Activated naive CD4-positive, alpha-beta T cell treated with anti-CD3 and anti-CD28 coated beads, Interleukin-2, amount 50 U/mL, for 72 hours (primary cell): ENCODE data around the gene NPTXR. TPM values are rescaled to one million over a fixed set of nuclear protein-coding genes. Genes with fewer than 3 reads are reported as not detected.
"Not testable (repeated sequence)": the region's sequence is repeated elsewhere in the genome, so short reads cannot be mapped to it uniquely, and the experiment has no call there.

Source experiments
- ATAC-seq, 2 donors: fragments of 150-1000 bp; cut with Tn5 transposase; 2 replicates each; pipeline ENCODE4 v1.10.0; 2021; ENCODE audit warnings: mild to moderate bottlenecking in 2 of 2, moderate library complexity in 2 of 2
- DNase-seq, 2 donors: peaks; one replicate each; pipeline ENCODE4 v3.0.0; 2021 to 2022; ENCODE audit warnings: low spot score in 2 of 2
- H3K27ac Mint-ChIP-seq, 2 donors: one replicate each; pipeline ENCODE4 v1.8.0; 2022; ENCODE audit warnings: mild to moderate bottlenecking in 2 of 2, mixed read lengths in 2 of 2
- H3K36me3 Mint-ChIP-seq, 2 donors: one replicate each; pipeline ENCODE4 v1.8.0; 2022; ENCODE audit warnings: mixed read lengths in 2 of 2
- H3K9me3 Mint-ChIP-seq, 2 donors: one replicate each; pipeline ENCODE4 v1.8.0; 2022; ENCODE audit warnings: mixed read lengths in 2 of 2
- total RNA-seq, 2 donors: library from RNA; stranded (reverse); gene quantifications; one replicate each; pipeline ENCODE4 v1.2.3, GENCODE V29; 2022

The NPTXR gene
- total RNA-seq, 2 donors from 2014 or later: 0.75 to 1.1 TPM

GRCh38 chr22:38862375-38863329 is 18.8 kb upstream of the NPTXR start:
- Mint-ChIP-seq H3K9me3 (no peaks in the 10 kb centered on the region), H3K27ac (peak overlapping the region; percentile 52 to 53), H3K36me3 (peaks cover 4 to 5% of the 10 kb centered on the region in 2 donors)
- DNase-seq: no peak
- peak; percentile 18 to 23 for ATAC-seq

DNA sequence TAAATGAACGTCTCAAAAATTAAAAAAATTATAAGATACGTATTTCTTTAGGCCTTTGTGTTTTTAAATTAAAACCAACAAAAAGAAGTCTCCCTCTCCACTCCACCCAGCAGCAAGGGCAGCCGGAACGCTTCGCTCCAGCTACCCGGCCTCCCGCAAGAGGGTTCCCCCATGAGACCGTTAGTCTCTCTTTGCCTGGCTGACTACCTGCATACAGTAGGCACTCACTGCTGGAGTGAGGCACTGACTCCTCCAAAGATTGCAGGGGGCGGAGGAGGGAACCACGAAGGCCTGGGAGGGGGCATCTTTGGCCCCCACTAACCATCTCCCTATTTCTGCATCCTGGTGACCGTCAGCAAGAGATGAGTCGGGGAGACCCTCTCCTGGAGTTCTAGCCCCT is 18.1 kb upstream of the NPTXR start:
- no peak overlapping the region for H3K27ac Mint-ChIP-seq
- peaks cover 4 to 5% of the 10 kb centered on the region in 2 donors for H3K36me3 Mint-ChIP-seq
- no peak for ATAC-seq

DNA sequence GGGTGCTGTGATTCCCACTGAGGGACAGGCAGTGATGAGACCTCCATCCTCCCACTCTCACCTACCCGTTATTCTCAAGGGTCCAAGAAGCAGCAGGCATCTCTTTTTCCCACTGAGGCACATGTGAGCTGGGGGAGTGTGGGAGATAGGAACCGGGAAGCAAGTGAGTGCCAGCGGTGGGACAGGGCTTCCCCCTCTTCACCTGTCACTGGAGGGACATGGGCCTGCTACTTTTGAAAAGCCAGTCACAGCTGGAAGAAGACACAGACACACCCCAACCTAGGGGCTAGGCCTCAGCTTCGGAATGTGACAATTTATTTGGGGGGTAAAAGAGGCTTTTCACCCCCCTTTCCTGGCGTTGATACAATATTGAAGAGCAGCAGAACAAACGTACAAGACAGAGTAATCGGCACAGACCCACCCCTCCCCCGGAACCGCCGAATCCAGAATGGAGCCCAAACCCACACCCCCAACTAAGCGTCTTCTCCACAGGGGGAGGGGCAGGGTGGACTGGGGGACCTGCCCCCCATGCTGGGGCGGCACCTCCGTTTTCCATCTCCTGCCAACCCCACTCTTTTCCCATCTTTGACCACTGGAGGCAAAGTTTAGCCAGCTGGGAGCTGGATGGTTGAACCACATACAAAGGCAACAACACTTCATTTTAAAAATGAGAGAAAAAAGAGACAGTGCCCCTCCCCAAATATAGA is 17.5 kb upstream of the NPTXR start:
- DNase-seq: no peak
- no peaks in the 10 kb centered on the region for H3K9me3 Mint-ChIP-seq
- no peak overlapping the region for H3K27ac Mint-ChIP-seq
- no peak for ATAC-seq
- peaks cover 4 to 5% of the 10 kb centered on the region in 2 donors for H3K36me3 Mint-ChIP-seq

More for the DNA sequence above, 18.1 kb upstream of the NPTXR start:
- no peak for DNase-seq
- no peaks in the 10 kb centered on the region for H3K9me3 Mint-ChIP-seq

DNA sequence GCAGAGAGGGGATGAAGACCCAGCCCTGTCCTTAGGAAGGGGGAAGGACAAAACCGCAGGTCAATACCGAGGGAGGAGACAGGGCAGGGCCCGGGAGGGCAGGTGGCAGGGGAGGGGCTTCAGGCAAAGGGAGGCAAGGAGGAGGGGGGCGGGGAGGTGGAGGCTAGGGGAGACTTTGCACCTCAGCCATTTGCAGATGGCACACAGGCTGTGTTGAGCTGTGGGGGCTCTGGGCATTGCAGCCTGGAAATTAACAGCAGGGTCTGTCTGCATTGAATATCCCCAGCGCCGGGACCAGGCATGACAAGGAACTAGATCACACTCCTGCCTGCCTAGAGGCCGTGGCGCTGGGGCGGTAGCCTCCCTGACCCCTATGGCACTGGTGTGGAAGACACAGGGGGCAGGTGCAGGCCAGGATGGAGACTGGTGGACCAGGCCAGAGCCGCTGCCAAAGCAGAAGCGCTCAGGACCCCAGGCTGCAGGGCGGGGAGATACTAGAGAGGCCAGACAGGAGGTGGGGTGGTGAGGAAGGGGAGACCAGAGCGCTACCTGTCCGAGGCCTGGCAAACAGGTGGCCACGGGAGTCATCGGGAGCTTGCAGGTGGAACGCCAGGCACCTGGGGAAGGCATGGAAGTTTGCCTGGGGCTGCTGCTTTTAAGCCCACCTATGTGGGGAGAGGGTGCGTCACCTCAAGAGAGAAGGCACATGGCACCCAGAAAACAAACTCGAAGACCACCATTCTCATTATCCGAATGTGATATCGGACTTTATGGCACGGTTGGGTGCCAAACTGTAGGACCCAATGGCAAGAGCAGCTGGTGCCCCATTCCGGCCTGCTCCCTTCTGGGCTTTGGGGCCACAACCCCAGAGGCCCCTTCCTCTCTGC is 16.7 kb upstream of the NPTXR start:
- Mint-ChIP-seq H3K9me3 (no peaks in the 10 kb centered on the region), H3K27ac (no peak overlapping the region), H3K36me3 (peaks cover 2% of the 10 kb centered on the region in 2 donors)
- DNase-seq (no peak), ATAC-seq (peak; percentile 8 to 12)

DNA sequence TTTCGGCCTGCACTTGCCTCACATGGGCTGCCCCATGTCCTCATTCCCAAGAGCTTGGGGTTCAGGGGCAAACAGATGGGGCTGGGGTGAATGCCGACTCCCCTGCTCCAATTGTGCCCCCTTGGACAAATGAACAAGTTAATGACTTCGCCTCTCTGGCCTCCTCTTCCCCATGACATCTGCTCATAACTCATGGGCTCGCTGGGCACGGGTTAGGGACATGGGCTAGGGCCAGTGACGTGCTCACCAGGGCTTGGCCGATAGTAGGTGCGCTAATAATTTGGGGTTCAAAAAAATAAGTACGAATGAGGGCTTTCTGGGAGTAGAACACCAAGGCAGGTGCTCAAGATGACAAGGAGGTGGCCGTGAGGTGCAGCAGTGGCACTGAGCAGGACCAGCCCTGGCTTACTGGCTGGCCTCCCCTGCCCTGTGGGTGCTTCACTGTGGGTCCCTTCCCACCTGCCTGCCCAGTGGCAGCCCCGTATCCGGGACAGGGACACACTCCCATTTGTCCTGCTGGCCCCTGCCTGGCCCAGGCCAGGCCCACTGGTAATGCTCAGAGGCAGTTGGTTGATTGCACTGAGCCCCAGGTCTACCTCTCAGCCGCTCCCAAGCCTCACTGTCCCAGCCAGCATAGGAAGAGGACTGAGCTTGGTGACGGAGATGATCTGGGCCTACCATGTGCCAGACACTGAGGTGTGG is 15.9 kb upstream of the NPTXR start:
- DNase-seq (no peak), ATAC-seq (peak; percentile 15 to 27)
- H3K36me3 Mint-ChIP-seq: no peaks in the 10 kb centered on the region
- H3K9me3 Mint-ChIP-seq: no peaks in the 10 kb centered on the region
- no peak overlapping the region for H3K27ac Mint-ChIP-seq

DNA sequence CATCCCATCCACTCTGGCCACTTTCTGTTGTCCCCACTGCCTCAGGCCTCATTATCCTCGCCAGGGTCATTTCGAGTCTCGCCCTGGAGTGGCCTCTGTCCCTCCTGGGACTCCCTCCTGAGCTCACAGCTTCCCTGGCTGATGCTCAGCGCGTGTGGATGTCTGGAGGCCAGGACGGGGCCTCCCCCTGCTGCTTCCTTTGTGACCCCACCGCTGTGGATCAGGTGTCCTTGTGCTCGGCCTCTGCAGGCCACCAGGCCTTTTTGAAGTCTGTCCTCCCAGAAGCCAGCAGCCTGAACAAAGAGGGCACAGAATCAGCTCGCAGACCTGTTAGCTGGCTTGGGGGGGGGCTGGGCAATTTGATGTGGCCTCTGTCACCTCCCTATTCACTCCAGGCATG is 14.7 kb upstream of the NPTXR start:
- DNase-seq: no peak
- H3K9me3 Mint-ChIP-seq: no peaks in the 10 kb centered on the region

DNA sequence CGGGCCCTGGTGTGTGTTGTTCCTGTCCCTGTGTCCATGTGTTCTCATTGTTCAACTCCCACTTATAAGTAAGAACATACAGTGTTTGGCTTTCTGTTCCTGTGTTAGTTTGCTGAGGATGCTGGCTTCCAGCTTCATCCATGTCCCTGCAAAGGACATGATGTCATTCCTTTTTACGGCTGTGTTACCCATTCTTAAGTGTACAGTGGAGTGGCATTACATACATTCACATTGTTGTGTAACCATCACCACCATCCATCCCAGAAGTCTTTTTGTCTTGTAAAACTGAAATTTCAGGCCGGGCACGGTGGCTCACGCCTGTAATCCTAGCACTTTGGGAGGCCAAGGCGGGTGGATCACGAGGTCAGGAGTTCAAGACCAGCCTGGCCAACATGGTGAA is 10.6 kb upstream of the NPTXR start:
- not testable (repeated sequence) for H3K27ac Mint-ChIP-seq, ATAC-seq, DNase-seq, H3K36me3 Mint-ChIP-seq, H3K9me3 Mint-ChIP-seq

More for the DNA sequence above, 14.7 kb upstream of the NPTXR start:
- H3K27ac Mint-ChIP-seq: no peak overlapping the region
- H3K36me3 Mint-ChIP-seq: no peaks in the 10 kb centered on the region
- ATAC-seq: no peak

DNA sequence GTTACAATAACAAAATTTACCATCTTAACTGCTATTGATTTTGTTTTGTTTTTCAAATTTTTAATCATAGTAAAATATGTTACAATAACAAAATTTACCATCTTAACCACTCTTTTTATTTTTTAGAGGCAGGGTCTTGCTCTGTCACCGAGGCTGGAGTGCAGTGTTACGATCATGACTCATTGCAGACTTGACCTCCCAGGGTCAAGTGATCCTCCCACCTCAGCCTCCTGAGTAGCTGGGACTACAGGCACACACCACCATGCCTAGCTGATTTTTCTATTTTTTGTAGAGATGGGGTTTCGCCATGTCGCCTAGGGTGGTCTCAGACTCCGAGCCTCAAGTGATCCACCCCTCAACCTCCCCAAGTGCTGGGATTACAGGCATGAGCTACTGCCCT is 10.1 kb upstream of the NPTXR start:
- not testable (repeated sequence) for H3K27ac Mint-ChIP-seq, H3K9me3 Mint-ChIP-seq, DNase-seq, H3K36me3 Mint-ChIP-seq, ATAC-seq

- DNase-seq: no peak
- no peak for ATAC-seq
Observed at GRCh38 chr22:38853196-38853651, 9.4 kb upstream of the NPTXR start.

DNA sequence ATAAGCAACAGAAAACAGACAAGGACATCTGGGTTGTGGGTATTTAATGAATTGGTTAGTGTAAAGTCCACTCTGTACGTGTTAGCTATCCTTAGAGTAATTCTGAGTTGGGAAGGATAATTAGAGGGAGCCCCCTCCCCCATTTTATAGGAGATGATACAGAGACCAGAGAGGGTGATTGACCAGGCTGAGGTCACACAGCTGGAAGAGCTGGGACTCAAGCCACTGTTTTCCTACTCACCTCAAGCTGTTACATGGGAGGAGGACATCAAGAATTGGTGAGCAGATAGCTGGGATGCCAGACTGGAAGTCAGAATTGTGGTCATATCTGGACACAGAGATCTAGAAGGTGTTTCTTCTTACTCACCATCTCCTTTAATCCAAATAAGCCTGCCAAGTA is 8.7 kb upstream of the NPTXR start:
- Mint-ChIP-seq H3K9me3 (no peaks in the 10 kb centered on the region), H3K36me3 (no peaks in the 10 kb centered on the region), H3K27ac (no peak overlapping the region)
- DNase-seq: no peak
- ATAC-seq: no peak

More at GRCh38 chr22:38853196-38853651, 9.4 kb upstream of the NPTXR start:
- Mint-ChIP-seq H3K27ac (no peak overlapping the region), H3K36me3 (no peaks in the 10 kb centered on the region), H3K9me3 (no peaks in the 10 kb centered on the region)

DNA sequence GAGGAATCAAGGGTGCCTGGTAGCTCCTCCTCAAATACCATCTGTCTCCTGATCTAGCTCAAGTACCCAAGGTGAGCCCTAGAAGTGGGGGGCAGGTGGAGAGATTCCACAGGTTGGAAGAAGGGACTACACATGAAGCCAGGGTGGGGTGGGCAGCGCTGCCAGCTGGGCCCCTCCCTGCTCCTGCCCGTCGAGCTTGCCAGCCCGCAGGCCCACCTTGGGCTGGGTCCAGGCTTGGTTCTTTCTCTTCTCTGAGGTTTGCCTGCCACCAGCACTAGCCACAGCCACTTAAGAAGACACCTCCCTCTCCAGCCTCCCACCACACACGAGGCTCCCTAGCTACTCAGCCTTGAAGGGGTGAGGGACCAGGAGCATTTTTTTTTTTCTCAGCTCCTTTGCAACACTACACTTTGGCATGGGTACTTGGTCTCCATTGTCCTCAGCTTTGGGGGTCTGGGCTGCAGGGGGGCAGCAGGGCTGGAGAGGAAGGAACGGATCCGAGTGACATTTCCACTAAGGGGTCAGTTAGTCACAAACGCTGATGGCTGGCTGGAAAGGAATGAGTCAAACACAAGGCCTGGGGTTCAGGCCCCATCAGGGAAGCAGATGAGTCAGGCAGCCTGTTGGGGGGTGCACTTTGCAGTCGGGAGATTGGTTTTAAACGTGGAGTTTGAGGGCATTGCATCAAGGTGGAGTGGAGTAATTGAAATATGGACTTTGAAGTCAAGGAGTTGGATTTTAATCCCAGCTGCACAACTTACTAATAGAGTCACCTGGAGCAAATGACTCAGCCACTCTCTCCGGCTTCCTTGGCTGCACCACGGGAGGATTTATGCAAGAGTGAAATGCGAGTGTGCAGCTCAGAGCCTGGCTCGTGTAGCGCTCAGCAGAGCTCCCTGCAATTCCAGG is 7.4 kb upstream of the NPTXR start:
- DNase-seq (no peak), ATAC-seq (no peak)
- no peak overlapping the region for H3K27ac Mint-ChIP-seq
- no peaks in the 10 kb centered on the region for H3K36me3 Mint-ChIP-seq
- H3K9me3 Mint-ChIP-seq: no peaks in the 10 kb centered on the region

GRCh38 chr22:38850399-38850798 is 6.6 kb upstream of the NPTXR start:
- no peak for DNase-seq
- H3K9me3 Mint-ChIP-seq: no peaks in the 10 kb centered on the region
- H3K27ac Mint-ChIP-seq: no peak overlapping the region
- ATAC-seq: no peak
- no peaks in the 10 kb centered on the region for H3K36me3 Mint-ChIP-seq

GRCh38 chr22:38849811-38850210 is 6.0 kb upstream of the NPTXR start:
- H3K27ac Mint-ChIP-seq: no peak overlapping the region
- no peak for ATAC-seq
- DNase-seq: no peak
- H3K36me3 Mint-ChIP-seq: no peaks in the 10 kb centered on the region
- no peaks in the 10 kb centered on the region for H3K9me3 Mint-ChIP-seq

- DNase-seq: no peak
- no peaks in the 10 kb centered on the region for H3K36me3 Mint-ChIP-seq
- H3K9me3 Mint-ChIP-seq: no peaks in the 10 kb centered on the region
- no peak overlapping the region for H3K27ac Mint-ChIP-seq
- no peak for ATAC-seq
Observed at GRCh38 chr22:38846412-38846811, 2.6 kb upstream of the NPTXR start.
